GM21367 (cell line): Measurements from ENCODE around the gene ZNF646.

Experiments
- ATAC-seq: cut with Tn5 transposase; IDR thresholded peaks from one replicate; pipeline ENCODE4 v1.9.1; 2021; ENCODE audit not compliant: unreplicated experiment

The ZNF646 gene

DNA sequence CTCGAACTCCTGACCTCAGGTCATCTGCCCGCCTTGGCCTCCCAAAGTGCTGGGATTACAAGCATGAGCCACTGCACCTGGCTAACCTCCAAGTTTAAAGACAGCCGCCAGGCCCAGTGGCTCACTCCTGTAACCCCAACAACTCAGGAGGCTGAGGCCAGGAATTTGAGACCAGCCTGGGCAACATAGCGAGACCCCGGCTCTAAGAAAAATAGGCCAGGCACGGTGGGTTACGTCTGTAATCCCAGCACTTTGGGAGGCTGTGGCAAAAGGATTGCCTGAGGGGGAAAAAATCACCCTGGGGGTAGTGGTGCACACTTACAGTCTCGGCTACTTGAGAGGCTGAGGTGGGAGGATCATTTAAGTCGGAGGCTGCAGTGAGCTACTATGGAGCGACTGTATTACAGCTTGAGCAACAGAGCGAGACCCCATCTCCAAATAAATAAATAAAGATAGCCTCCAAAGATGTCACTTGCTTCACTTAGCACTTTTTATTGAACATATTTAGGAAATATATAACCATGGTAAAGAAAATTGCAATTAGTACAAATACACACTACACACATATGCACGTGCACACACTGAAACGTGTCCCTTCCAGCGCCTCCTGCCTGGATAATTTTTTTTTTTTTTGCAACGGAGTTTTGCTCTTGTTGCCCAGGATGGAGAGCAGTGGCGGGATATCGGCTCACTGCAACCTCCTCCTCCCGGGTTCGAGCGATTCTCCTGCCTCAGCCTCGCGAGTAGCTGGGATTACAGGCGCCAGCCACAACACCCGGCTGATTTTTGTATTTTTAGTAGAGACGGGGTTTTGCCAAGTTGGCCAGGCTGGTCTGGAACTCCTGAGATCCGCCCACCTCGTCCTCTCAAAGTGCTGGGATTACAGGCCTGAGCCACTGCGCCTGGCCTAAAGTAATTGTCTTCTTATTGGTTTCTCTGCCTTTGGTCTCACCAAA is 32.6 kb downstream of the ZNF646 start:
- ATAC-seq = no peak

DNA sequence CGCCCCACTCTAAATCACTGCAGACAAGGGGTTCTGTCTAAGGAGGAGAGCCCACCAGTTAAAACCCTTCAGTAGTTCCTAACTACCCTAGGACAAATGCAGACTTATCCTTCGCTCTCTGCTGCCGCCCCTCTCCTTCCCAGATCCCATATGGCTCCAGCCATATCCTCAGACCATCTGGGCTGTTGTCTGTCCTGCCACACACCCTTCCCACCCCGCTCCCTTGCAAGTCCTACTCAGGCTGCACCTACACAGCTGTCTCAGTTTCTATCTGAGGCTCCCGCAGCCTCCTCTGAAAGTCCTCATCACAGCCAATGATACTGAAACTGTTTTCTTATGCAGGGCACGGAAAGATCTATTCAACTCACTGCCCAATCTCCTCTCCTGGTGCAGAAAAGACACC is 33.2 kb downstream of the ZNF646 start:
- ATAC-seq = peak; percentile 40

DNA sequence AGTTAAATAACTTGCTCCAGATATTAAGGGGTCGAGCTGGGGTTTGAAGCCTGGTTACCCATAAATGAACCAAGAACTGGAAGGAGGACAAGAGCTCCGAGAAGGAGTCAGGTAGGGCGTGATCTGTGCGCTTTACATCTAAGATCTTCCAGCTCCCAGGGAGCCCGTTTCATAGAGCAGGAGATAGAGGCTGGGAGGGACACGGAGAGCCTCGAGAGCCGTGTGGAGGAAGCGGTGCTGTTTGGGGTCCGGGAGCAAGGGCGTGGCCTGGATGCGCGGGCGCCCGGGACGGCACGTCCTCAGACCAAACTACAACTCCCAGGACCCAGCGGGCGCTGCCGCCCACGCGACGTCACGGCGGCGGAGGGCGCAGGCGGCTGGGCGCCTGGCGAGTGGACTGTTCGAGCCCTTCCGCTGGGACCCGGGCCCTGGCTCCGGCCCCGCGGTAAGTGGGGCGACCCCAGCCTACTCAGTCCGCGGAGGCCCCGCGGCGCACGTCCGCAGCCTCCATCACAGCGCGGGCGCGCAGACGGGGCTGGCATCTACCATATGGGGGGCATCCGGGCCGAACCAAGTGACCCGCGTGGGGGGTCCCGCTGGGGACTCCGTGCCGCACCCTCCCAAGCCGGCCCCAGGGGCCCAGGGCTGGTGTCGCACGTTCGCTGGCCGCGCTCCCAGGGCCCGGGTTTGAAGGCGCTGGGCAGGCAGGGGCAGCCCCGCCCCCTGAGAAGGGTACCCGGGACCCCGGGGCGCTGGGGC is 34.0 kb downstream of the ZNF646 start, which contains the start of gene BCKDK:
BCKDK (plus strand) TSS at position 352 of the 759 bp plus-strand sequence. CDS start 838 bp downstream, outside the sequence.
- ATAC-seq = peak; percentile 66

DNA sequence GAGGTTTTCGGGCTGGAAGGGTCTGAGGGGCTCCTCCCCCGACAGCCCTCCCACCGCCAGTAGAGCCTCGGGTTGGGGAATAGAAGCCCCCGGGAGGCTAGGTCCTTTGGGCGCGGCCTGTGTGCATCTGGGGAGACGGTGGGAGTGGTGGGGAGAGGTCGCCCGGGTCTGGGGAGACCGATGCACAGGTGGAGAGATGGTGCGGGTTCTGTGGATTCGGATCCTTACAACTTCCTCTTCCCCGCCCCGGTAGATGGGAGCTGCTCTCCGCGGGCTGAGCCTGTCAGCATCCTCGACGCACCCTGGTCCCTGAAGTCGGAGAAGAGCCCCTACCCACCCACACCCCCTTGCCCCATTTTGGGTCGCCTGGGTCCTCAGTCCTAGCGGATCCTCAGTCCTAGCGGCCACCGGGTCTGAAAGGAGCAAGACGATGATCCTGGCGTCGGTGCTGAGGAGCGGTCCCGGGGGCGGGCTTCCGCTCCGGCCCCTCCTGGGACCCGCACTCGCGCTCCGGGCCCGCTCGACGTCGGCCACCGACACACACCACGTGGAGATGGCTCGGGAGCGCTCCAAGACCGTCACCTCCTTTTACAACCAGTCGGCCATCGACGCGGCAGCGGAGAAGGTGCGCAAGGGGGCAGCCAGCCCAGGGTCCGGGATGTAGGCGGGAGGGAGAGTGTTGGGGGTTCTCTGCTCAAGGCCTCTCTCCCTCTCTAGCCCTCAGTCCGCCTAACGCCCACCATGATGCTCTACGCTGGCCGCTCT is 34.8 kb downstream of the ZNF646 start:
- no peak for ATAC-seq

DNA sequence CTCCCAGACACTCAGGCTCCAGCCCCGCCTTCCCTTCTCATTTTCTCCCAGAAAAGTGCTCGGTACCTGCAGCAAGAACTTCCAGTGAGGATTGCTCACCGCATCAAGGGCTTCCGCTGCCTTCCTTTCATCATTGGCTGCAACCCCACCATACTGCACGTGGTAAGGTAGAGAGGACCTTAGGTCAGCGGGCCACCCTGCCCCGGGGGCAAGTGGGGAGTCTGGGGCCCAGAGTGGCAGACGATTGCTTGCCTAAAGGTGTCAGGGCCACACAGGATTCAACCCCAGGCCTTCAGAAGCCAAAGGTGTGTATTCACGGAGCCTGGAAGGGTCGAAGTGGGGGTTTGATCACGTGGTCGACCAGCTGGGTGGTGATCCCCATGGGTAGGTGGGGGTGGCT is 35.4 kb downstream of the ZNF646 start:
- no peak for ATAC-seq

DNA sequence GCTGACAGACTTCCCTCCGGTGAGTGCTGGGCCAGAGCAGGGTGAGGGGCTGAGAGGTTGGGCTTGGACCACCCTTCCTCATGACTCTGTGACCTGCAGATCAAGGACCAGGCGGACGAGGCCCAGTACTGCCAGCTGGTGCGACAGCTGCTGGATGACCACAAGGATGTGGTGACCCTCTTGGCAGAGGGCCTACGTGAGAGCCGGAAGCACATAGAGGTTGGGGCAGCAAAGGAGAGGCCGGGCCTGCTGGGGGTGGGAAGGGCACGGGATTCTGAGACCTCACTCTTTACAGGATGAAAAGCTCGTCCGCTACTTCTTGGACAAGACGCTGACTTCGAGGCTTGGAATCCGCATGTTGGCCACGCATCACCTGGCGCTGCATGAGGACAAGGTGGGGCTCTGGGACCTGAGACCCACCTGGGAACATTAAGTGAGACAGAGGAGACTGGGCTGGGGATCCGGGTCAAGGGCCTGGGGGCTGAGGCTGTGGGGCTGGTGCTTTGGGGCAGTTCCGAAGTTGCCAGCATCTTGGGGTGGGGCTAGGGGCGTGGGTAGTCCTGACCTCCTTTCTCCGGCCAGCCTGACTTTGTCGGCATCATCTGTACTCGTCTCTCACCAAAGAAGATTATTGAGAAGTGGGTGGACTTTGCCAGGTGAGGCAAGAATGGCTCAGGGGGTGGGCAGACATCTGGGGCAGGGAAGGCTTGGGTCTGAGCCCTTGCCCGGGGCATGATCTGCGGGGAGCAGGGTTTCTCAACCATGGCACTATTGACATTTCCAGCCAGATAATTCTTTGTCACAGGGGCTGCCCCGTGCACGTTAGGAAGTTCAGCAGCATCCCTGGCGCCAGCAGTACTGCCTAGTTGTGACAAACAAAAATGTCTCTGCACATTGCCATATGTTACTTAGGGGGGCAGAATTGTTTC is 36.1 kb downstream of the ZNF646 start:
- no peak for ATAC-seq

DNA sequence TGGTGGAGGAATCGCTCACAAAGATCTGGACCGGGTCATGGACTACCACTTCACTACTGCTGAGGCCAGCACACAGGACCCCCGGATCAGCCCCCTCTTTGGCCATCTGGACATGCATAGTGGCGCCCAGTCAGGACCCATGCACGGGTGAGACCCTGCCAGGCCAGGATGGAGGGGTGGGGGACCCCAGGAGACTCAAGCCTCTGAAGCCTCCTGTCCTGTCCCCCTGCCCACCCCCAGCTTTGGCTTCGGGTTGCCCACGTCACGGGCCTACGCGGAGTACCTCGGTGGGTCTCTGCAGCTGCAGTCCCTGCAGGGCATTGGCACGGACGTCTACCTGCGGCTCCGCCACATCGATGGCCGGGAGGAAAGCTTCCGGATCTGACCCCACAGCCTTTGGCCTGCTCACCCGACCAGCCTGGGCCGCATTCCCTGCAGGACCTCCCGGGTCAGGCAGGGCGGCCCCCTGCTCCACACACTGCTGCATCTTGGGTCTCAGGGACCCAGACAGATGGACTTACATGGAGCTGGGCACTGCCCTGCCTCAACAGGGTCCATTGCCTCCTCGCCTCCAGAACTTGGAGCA is 37.8 kb downstream of the ZNF646 start:
- ATAC-seq = no peak

DNA sequence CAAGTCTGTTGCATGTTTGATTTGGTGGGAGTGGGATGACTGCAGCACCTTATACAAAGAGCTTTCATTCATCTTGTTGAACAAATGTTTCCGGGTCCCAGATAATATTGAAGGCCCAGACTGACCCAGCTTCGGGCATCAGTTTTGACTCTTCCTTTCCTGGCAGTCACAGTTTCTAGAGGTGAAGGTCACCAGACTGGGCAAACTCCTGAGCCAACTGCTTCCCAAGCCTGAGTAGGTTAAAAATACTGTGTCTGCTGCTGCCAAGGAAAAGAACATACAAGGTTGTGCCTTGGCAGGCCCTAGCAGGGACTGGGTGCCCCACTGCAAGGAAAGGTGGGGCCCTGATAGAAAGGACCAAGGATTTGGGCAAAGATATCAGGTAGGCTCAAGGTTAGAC is 38.5 kb downstream of the ZNF646 start:
- ATAC-seq = no peak

DNA sequence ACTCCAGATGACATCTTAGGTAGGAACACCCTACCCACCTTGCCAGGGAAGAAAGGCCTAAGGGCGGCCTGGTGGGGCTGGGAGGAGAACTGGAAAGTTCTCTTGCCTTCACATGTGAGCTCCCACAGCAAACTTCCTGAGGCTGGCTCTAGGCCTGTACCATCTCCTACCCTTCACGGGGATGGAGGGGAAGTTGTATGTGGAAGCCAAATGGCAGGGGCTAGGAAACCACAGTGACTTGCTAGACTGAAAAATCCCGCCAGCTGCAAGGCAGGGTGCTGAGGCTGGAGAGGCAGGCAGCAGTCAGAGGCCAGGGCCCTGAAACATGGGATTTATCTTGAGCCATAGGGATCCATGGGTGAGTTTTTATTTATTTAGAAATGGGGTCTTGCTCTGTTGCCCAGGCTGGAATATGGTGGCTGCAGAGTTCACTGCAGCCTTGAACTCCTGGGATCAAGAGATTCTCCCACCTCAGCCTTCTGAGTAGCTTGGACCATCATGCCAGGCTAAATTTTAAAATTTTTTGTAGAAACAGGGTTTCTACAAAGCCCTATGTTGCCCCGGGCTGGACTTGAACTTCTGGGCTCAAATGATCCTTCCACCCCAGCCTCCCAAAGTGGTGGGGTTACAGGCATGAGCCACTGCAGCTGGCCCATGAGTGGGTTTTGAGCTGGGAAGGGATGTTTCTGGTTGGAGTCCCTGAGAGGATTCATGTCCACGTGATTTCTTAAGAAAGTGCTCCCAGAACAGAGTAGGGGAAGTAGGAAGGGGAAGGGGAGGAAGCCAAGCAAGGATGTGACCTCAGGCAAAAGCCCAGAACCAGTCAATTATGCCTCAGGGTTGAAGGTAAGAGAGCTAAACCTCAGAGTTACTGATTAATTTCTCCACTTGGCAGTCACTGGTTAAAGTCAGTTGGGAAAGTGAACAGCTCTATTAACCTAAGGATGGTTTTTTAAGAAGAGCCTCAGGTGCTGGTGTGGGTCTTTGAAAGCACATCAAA is 39.2 kb downstream of the ZNF646 start:
- no peak for ATAC-seq

DNA sequence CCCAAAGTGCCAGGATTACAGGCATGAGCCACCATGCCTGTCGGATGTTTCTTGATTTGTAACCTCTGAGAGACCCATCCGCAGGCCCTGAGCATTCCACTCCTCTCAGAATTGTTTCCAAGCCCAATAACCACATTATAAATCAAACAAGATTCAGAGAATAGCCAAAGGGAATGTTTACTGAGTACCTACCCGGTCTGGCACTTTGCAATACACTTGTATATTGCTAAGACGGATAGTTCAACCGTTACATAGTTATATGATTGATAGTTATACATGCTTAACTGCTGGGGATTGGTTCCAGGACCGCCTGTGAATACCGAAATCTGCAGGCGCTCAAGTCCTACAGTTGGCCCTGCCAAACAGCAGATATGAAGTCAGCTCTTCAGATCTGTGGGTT is 40.2 kb downstream of the ZNF646 start:
- no peak for ATAC-seq

DNA sequence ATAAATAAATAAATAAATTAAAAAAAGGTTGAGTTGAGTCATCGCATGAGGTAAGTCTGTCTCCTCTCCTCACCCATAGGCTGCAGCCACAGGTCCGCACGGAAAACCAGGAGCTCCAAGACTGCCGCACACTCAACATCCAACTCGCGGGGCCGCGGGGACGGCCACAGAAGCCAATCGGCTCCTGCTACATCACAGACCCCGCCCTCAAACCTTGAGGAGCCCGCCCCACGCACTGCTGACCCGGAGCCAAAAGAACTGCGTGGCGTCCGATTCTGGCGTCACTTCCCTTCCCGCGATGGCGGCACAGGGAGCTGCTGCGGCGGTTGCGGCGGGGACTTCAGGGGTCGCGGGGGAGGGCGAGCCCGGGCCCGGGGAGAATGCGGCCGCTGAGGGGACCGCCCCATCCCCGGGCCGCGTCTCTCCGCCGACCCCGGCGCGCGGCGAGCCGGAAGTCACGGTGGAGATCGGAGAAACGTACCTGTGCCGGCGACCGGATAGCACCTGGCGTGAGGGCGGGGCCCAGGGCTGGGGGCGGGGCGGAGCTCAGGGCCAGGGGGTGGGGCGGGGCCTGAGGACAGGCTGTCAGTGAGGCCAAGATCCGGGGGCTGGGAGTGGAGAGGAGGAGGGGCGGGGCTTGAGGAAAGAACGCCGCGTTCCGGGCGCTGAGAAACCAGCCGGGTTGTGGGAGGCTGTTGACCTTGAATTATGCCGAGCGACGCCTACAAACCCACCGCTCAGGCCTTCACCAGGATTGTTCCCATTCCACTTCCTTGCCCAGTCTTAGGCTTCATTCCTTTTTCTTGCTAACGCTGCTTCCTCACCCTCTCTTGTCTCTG is 43.4 kb downstream of the ZNF646 start, which contains the start of gene KAT8:
KAT8 (plus strand) TSS at position 281 of the 839 bp plus-strand sequence; CDS start at position 299, 18 bp downstream.
- ATAC-seq = peak; percentile 79

DNA sequence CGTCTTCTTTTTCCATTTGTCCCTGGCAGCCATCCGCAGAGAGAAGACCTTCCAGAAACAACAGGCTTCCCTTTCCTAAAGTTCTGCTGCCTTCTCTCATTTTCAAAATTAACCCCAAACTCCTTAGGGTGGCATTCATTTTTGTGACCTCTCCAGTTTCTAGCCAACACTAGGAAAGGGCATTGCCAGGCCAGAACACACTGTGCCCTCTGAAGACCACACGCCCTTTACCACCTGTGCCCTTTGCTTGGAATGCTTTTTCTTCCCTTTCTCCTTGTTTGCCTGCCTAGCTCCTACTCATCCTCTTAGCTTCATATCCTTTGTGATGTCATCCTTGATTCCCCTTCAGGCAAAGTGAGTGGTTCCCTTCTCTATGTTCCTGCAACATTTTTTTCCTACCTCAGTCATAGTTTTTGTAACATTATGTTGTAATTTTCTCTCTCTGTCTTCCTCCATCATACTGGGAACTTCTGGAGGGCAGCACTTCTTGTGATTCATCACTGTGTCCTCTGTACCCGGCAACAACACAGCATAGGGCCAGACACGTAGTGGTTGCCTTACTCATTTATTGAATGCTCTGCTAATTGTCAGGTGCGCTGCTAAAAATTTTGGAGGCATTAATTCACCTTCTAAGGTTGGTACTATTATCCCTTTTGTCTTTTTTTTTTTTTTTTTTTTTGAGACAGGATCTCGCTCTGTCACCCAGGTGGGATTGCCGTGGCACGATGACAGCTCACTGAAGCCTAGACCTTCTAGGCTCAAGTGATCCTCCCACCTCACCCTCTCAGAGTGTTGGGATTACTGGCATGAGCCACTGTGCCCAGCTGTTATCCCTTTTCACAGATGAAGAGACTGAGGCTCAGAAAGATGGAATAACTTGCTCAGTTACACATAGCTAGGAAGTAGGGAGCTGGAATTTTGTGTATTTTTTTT is 44.3 kb downstream of the ZNF646 start:
- no peak for ATAC-seq

DNA sequence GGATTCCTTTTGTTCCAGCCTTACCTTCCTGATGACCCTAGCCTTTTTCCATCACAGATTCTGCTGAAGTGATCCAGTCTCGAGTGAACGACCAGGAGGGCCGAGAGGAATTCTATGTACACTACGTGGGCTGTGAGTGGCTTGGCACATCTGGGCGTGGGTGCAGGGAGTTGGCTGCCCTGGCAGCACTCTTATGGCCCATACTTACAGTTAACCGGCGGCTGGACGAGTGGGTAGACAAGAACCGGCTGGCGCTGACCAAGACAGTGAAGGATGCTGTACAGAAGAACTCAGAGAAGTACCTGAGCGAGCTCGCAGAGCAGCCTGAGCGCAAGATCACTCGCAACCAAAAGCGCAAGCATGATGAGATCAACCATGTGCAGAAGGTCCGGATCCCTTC is 45.9 kb downstream of the ZNF646 start:
- no peak for ATAC-seq

DNA sequence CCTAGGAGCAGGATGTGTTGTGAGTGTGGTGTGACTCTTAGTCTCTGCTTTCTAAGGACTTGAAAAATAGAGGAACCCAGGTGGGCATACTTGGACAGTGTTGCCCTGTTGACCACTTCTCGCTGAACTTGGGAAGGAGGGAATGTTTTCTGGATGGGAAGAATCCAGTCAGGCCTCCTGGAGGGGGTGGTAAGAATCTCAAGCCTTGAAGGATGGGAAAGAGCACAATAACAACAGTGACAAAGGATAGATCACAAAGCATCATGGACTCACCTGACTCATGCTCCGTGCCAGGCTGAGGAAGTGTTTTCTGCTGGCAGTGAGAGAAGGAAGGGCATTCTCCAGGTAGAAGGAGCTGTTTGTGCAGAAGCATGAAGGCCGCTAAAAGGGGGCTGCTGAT is 51.6 kb downstream of the ZNF646 start:
- ATAC-seq = no peak

DNA sequence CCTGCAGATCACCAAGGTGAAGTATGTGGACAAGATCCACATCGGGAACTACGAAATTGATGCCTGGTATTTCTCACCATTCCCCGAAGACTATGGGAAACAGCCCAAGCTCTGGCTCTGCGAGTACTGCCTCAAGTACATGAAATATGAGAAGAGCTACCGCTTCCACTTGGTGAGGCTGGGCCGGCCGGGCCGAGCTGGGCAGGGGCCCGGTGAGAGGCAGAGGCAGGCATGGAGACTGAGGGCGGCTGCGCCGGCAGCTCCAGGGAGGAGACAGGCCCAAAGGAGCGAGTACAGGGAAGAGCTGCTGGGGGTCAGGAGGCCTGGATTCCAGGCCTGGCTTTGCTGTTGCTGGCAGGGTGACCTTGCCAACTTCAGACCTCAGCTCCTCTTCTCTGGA is 53.0 kb downstream of the ZNF646 start:
- ATAC-seq = no peak
